OCI-LY7 (cell line): ENCODE results near the gene ZSCAN2. TPM values are rescaled to one million over a fixed set of nuclear protein-coding genes. Genes with fewer than 3 reads are reported as not detected.
"Not testable (repeated sequence)": the region's sequence is repeated elsewhere in the genome, so short reads cannot be mapped to it uniquely, and the experiment has no call there.

ENCODE experiments used
- BruUV-seq: library from RNA; stranded (reverse); fragments of 400-500 nt; replicated peaks from 2 replicates; lab custom pipeline; 2021; lab: Mats Ljungman, UMichigan
- CTCF ChIA-PET: fragments of 300-600 bp; sonication (Branson Sonifier 250); formaldehyde crosslinking; loops from one replicate; lab custom pipeline; 2022; ENCODE audit warnings: antibody characterized with exemption; ENCODE audit not compliant: unreplicated experiment; lab: Charles Lee
- POLR2A ChIA-PET: fragments of 300-600 bp; sonication (Branson Sonifier 250); formaldehyde crosslinking; loops from one replicate; lab custom pipeline; 2022; ENCODE audit warnings: antibody characterized with exemption; lab: Charles Lee
- DNase-seq: peaks from one replicate; pipeline ENCODE4 v3.0.0-alpha.2; 2015; ENCODE audit warnings: low spot score
- H2AFZ ChIP-seq: fragments of 200-600 bp; sonication (generic), shearing (Covaris generic); 2 replicates; pipeline ENCODE4 v1.6.1; 2014; ENCODE audit warnings: mild to moderate bottlenecking, antibody characterized with exemption, low read length, moderate library complexity
- H3K27ac ChIP-seq: fragments of 200-600 bp; sonication (generic); 2 replicates; pipeline ENCODE4 v1.5.1; 2014; ENCODE audit warnings: mixed run types, low read depth, mild to moderate bottlenecking, moderate library complexity, low read length, inconsistent platforms; ENCODE audit not compliant: poor library complexity, severe bottlenecking
- H3K36me3 ChIP-seq: fragments of 200-600 bp; sonication (generic); 2 replicates; pipeline ENCODE4 v1.6.1; 2014; ENCODE audit warnings: mild to moderate bottlenecking, antibody characterized with exemption, low read length, moderate library complexity, mixed read lengths; ENCODE audit not compliant: insufficient read depth
- H3K4me1 ChIP-seq: fragments of 200-600 bp; sonication (generic); 2 replicates; pipeline ENCODE4 v1.5.1; 2014; ENCODE audit warnings: mild to moderate bottlenecking, low read length; ENCODE audit not compliant: insufficient read depth, poor library complexity, severe bottlenecking
- H3K4me2 ChIP-seq: fragments of 200-600 bp; sonication (generic); 2 replicates; pipeline ENCODE4 v1.6.1; 2014; ENCODE audit warnings: mild to moderate bottlenecking, low read length
- H3K4me3 ChIP-seq: fragments of 200-600 bp; sonication (generic); 2 replicates; pipeline ENCODE4 v1.5.1; 2014; ENCODE audit warnings: mild to moderate bottlenecking, low read depth, low read length; ENCODE audit not compliant: poor library complexity, severe bottlenecking
- H3K79me2 ChIP-seq: fragments of 200-600 bp; sonication (generic); 2 replicates; pipeline ENCODE4 v1.6.1; 2016; ENCODE audit warnings: low read depth, mild to moderate bottlenecking, low read length, moderate library complexity, mixed read lengths; ENCODE audit not compliant: insufficient read depth
- H3K9me2 ChIP-seq: fragments of 200-600 bp; sonication (generic); 2 replicates; pipeline ENCODE4 v1.6.1; 2016; ENCODE audit warnings: mild to moderate bottlenecking, low read length, mixed read lengths; ENCODE audit not compliant: insufficient read depth
- H3K9me3 ChIP-seq: fragments of 200-600 bp; sonication (generic); 2 replicates; pipeline ENCODE4 v1.6.1; 2014; ENCODE audit warnings: mild to moderate bottlenecking, mixed run types, low read length, mixed read lengths
- H4K20me1 ChIP-seq: fragments of 200-600 bp; sonication (generic); 2 replicates; pipeline ENCODE4 v1.6.1; 2014; ENCODE audit warnings: mild to moderate bottlenecking, antibody characterized with exemption, low read length, moderate library complexity, mixed read lengths; ENCODE audit not compliant: insufficient read depth
- CTCF ChIP-seq: fragments of 200-600 bp; sonication (generic); conservative IDR thresholded peaks from 2 replicates; pipeline ENCODE4 v1.5.1; 2014; ENCODE audit warnings: mild to moderate bottlenecking, antibody characterized with exemption, low read length, moderate library complexity, mixed read lengths
- EZH2phosphoT487 ChIP-seq: fragments of 200-600 bp; sonication (generic); IDR thresholded peaks from 2 replicates; pipeline ENCODE4 v1.6.1; 2018; ENCODE audit warnings: low read depth, borderline replicate concordance, mild to moderate bottlenecking, mixed run types, antibody characterized with exemption, low read length, moderate library complexity, mixed read lengths
- intact Hi-C: fragments of 100-400 bp; cut with micrococcal nuclease; formaldehyde crosslinking; loops from one replicate; pipeline ENCODE4 v1.10.0; 2022; ENCODE audit not compliant: unreplicated experiment
- total RNA-seq, 2 experiments: library from RNA; depleted of rRNA in 1 of 2; stranded (reverse); fragments of >200 nt in 1 of 2; shearing (Covaris generic) in 1 of 2; gene quantifications; 2 replicates each; pipeline ENCODE4 v1.2.3, GENCODE V29; 2014 to 2022

The ZSCAN2 gene
- total RNA-seq, 2 experiments from 2014 or later, result 12.0 to 12.4 TPM

- POLR2A ChIA-PET, result no interaction called here
- H2AFZ ChIP-seq, result peak overlapping the region; percentile 84
- CTCF ChIA-PET, result interaction anchor here (0.6 to 1.6 kb wide), 2 partner anchors 67 to 862 kb away, joined by 3 to 5 read pairs; no protein-coding TSS in a partner anchor
These were observed 30.6 kb upstream of the ZSCAN2 start for GRCh38 chr15:84570164-84570735.

GRCh38 chr15:84572231-84572630 is 28.6 kb upstream of the ZSCAN2 start:
- no peak for DNase-seq
- H3K27ac ChIP-seq, result no peak overlapping the region
- no peaks in the 10 kb centered on the region for H3K9me2 ChIP-seq
- no peak overlapping the region for H3K4me2 ChIP-seq
- POLR2A ChIA-PET, result interaction anchor here (0.6 to 0.7 kb wide), 5 partner anchors 33 to 1705 kb away, joined by 3 to 7 read pairs (median 5); no protein-coding TSS in a partner anchor
- no peaks in the 10 kb centered on the region for H4K20me1 ChIP-seq
- CTCF ChIA-PET, result interaction anchor here (0.7 to 1.0 kb wide), 2 partner anchors 15 to 59 kb away, joined by 3 to 4 read pairs; no protein-coding TSS in a partner anchor
- no peaks in the 10 kb centered on the region for H3K9me3 ChIP-seq
- no peaks in the 10 kb centered on the region for H3K36me3 ChIP-seq
- no peak for TF ChIP-seq EZH2phosphoT487
- no peak for TF ChIP-seq CTCF
- no peaks in the 10 kb centered on the region for H3K79me2 ChIP-seq
- H2AFZ ChIP-seq, result no peak overlapping the region
- no peaks in the 10 kb centered on the region for H3K4me1 ChIP-seq
- intact Hi-C loops, result no loop called here
- H3K4me3 ChIP-seq, result no peak overlapping the region
- BruUV-seq, result no TSS peak

More at GRCh38 chr15:84570164-84570735, 30.6 kb upstream of the ZSCAN2 start:
- H4K20me1 ChIP-seq, result no peaks in the 10 kb centered on the region
- no peaks in the 10 kb centered on the region for H3K36me3 ChIP-seq
- BruUV-seq, result no TSS peak
- H3K4me2 ChIP-seq, result peak overlapping the region; percentile 81
- H3K79me2 ChIP-seq, result no peaks in the 10 kb centered on the region
- H3K9me3 ChIP-seq, result no peaks in the 10 kb centered on the region
- H3K4me3 ChIP-seq, result peak overlapping the region; percentile 73
- TF ChIP-seq CTCF, result no peak
- no peak for TF ChIP-seq EZH2phosphoT487
- H3K9me2 ChIP-seq, result no peaks in the 10 kb centered on the region
- peak overlapping the region; percentile 25 for H3K27ac ChIP-seq
- peak; percentile 27 for DNase-seq
- intact Hi-C loops, result loop anchor here (1.0 kb wide), 1 partner anchor 61 kb away; no protein-coding TSS in a partner anchor
- H3K4me1 ChIP-seq, result no peaks in the 10 kb centered on the region

- CTCF ChIA-PET, result no interaction called here
- Histone ChIP-seq H3K4me3 (no peak overlapping the region), H3K27ac (no peak overlapping the region), H3K36me3 (no peaks in the 10 kb centered on the region), H3K9me2 (no peaks in the 10 kb centered on the region), H3K9me3 (no peaks in the 10 kb centered on the region), H3K4me2 (no peak overlapping the region), H3K79me2 (no peaks in the 10 kb centered on the region), H2AFZ (no peak overlapping the region), H3K4me1 (no peaks in the 10 kb centered on the region), H4K20me1 (no peaks in the 10 kb centered on the region)
- no TSS peak for BruUV-seq
- no peak for DNase-seq
- TF ChIP-seq CTCF (0 out of 2 replicates have a peak, but pooled peaks have one; percentile 25), EZH2phosphoT487 (no peak)
- intact Hi-C loops, result no loop called here
- POLR2A ChIA-PET, result interaction anchor here (0.6 to 1.5 kb wide), 3 partner anchors 13 to 458 kb away, joined by 3 to 7 read pairs (median 4); no protein-coding TSS in a partner anchor
These were observed 25.3 kb upstream of the ZSCAN2 start for GRCh38 chr15:84575493-84575892.

- H3K9me3 ChIP-seq, H4K20me1 ChIP-seq, H3K36me3 ChIP-seq, DNase-seq, H3K4me1 ChIP-seq, intact Hi-C loops, H3K4me3 ChIP-seq, H3K4me2 ChIP-seq, H3K79me2 ChIP-seq, CTCF ChIA-PET, H3K27ac ChIP-seq, H2AFZ ChIP-seq, BruUV-seq, H3K9me2 ChIP-seq: not testable (repeated sequence)
- POLR2A ChIA-PET, result interaction anchor here (0.9 to 1.0 kb wide), 2 partner anchors 114 to 243 kb away, joined by 3 to 4 read pairs; no protein-coding TSS in a partner anchor
These were observed 22.9 kb upstream of the ZSCAN2 start for GRCh38 chr15:84577891-84578290.
